ENCODE results near the gene CIBAR2.

The CIBAR2 gene

GRCh38 chr16:85112364-85112763 lies at the start of gene CIBAR2:
TSS of gene CIBAR2 (minus strand) at chr16:85112472. CDS start at chr16:85112352, 120 bp downstream.
- DNase-seq (ENCODE audit: low read depth in 2 of 3, low spot score in 2 of 3), result no peak

- no peak for DNase-seq (ENCODE audit: low read depth in 2 of 3, low spot score in 2 of 3)
These were observed 47.1 kb upstream of the CIBAR2 start for GRCh38 chr16:85159179-85159980.

DNA sequence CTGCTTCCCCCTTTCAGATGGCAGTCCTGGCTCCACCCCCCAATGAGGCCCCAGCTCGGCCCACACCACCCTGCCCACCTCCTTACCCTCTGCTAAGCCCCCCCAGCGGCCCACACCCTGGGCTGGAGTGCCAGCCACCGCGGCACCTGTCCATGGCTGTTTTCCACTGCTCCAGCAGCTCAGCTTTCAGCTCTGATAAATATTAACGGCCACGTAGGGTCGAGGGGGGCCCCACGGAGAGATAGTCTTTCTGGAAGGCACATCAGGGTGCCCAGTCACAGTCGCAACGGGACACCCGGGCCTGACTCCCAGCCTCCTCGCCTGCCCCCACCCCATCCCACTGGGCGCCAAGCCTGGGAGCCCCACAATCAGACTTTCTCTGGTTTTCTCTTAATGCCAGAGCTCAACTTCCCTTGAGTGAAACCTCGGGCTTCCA lies 46.5 kb upstream of the CIBAR2 start:
- DNase-seq (ENCODE audit: low read depth in 2 of 3, low spot score in 2 of 3), result no peak

- DNase-seq (ENCODE audit: low read depth in 2 of 3, low spot score in 2 of 3), result no peak
These were observed 45.8 kb upstream of the CIBAR2 start for GRCh38 chr16:85157813-85158742.

DNA sequence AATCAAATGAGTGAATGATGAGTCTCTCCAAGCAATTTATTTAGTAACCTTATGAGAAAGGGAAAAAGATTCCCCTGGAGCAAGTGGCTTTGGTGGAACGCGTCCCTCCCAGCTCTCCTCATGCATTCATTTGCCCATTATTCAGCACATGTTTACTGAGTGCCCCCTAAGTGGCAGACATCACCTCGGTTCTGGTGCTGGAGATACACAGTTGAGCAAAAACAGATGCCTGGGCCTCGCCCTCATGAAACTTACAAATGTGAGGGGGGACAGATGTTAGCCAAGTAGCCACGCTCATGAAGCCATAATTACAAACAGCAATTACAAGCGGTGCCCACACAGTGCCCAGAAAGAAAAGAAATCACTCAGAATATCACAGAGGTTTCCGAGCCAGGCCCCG lies 45.1 kb upstream of the CIBAR2 start:
- DNase-seq (ENCODE audit: low read depth in 2 of 3, low spot score in 2 of 3), result no peak

DNA sequence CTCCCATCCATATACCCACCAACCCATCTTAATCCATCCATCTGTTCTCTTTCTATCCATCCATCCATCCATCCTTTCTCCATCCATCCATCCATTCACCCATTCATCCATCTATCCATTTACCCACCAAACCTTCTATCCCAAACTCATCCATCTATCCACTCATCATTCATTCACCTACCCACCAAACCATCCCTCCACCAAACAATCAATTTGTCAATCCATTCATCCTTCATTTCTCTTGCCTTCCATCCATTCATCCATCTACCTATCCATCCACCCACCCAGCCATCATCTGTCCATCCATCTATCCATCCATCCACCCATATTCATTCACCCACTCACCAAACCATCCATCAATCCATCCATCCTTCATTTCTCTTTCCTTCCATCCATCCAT lies 44.6 kb upstream of the CIBAR2 start:
- no peak for DNase-seq (ENCODE audit: low read depth in 2 of 3, low spot score in 2 of 3)

- DNase-seq (ENCODE audit: low read depth in 2 of 3, low spot score in 2 of 3), result no peak
These were observed 44.2 kb upstream of the CIBAR2 start for GRCh38 chr16:85156440-85156839.

GRCh38 chr16:85153656-85154091 lies 41.4 kb upstream of the CIBAR2 start:
- DNase-seq (ENCODE audit: low read depth in 2 of 3, low spot score in 2 of 3), result no peak

- no peak for DNase-seq (ENCODE audit: low read depth in 2 of 3, low spot score in 2 of 3)
These were observed 40.8 kb upstream of the CIBAR2 start for GRCh38 chr16:85153046-85153445.

GRCh38 chr16:85152414-85153030 lies 40.2 kb upstream of the CIBAR2 start:
- DNase-seq (ENCODE audit: low read depth in 2 of 3, low spot score in 2 of 3), result no peak

DNA sequence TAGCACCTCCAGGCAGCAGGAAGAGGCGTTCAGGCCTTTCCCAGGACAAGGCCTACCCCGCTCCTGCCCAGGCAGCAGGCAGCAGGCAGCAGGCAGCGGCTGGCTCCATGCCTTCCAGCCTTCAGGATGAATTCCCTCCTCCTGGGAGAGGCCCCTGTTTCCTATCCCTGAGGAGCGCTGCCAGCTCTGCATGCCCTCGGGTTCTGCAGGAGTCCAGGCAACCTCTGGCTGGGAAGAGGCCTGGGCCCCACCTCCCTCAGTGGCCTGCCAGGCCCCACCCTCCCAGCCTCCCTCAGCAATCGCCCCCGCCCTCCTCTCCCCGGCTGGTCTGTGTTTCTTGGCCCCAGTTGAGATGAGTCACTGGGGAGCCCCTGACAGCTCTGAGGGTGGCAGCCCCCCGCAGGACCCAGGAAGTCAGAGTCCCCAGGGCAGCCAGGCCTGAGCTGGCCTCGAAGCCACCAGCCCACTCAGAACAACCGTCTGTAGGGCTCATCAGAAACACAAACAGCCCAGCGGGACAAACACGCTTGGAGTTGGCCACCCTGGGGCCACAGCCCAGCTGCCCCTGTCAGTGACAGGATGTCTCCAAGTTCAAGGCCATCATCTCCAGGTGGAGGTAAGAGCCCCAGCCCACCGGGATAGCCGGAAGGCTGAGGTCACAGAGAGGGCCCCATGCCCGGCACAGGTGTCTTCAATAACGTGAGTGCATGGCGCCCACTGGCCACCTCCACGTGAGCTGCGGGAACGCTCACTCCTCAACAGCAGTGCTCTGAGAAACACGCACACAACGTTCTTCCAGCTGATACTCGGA lies 39.5 kb upstream of the CIBAR2 start:
- DNase-seq (ENCODE audit: low read depth in 2 of 3, low spot score in 2 of 3), result no peak

DNA sequence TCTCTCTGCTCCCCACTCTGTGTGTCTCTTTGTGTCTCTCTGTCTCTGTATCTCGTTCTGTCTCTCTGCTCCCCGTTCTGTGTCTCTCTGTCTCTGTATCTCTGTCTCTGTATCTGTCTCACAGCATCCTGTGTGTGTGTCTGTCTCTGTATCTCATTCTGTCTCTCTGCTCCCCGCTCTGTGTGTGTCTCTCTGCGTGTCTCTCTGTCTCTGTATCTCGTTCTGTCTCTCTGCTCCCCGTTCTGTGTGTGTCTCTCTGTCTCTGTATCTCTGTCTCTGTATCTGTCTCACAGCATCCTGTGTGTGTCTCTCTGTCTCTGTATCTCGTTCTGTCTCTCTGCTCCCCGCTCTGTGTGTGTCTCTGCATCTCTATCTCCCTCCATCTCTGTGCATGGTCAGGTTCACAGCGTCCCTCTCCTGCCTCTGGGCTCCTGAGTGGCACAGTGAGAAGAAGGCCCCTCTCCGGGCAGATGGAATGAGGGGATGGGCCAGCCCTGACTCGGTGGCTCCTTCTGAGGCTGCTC lies 38.9 kb upstream of the CIBAR2 start:
- DNase-seq (ENCODE audit: low read depth in 2 of 3, low spot score in 2 of 3), result no peak

DNA sequence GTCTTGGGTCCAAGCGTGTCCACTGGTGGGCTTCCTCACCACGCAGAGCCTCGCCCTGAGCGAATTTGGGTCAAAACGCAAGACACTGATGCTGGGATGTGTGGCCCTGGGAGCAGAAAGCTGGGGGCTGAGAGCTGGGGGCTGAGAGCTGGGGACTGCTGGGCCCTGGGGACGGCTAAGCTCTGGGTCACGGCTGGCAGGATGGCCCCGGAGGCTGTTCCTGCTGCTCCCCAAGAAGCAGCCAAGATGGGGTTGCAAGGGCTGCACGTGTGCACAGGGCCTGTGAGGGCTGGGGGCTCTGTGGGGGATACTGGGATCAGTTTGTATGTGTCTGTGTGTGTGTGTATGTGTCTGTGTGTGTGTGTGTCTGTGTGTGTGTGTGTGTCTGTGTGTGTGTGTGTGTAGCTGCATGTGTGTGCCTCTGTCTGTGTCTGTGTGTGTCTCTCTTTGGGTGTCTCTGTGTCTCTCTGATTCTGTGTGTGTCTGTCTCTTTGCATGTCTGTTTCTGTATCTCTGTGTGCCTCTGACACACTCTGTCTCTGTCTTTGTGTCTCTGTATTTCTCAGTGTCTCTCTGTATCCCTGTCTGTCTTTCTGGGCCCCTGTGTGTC lies 38.2 kb upstream of the CIBAR2 start:
- DNase-seq (ENCODE audit: low read depth in 2 of 3, low spot score in 2 of 3), result no peak

DNA sequence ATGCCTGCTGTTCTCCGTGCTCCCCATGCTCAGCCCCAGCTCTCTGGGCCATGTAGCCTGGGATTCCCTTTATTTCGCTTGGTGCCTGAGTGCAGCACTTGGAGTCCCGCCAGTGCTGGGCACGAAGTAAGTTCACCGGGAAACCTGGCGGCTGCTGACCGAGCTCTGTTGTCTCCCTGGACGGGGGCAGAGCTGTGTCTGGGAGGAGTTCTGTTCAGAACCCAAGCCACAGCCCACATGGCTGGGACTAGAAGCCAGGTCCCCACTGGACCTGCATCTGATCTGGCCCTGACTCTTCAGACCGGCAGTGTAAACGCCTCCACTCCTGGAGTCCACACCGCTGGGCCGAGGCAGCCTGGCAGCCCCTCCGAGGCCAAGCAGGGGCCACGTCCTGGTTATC lies 37.5 kb upstream of the CIBAR2 start:
- DNase-seq (ENCODE audit: low read depth in 2 of 3, low spot score in 2 of 3), result no peak

DNA sequence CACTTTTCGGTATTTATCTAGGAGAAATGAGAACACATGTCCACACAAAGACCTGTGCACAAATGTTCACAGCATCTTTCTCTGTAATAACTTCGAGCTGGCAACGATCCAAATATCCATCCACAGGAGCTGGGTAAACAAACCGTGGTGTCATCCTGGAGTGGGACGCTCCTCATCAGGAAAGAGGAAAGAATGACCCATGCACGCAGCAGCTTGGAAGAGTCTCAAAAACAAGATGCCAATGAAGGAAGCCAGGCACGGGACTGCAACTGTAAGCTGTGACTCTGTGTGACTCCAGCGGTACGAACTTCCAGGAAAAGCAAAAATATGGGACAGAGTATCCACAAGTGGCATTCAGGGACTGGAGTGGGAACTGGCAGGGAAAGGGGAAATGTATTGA lies 36.7 kb upstream of the CIBAR2 start:
- DNase-seq (ENCODE audit: low read depth in 2 of 3, low spot score in 2 of 3), result no peak

GRCh38 chr16:85146922-85147651 lies 34.8 kb upstream of the CIBAR2 start:
- DNase-seq (ENCODE audit: low read depth in 2 of 3, low spot score in 2 of 3), result no peak

DNA sequence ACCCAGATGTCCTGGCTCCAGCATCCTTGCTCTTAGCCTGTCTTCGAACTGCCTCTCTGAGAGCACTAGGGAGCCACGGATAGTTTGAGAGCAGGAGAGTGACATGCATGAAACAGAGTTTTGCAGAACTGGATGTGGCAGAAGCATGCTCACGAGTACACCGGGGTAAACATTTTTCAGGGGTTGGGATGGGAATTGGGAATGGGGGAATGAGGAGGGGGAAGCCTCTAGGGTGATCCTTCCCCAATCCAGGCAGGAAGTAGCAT lies 34.2 kb upstream of the CIBAR2 start:
- no peak for DNase-seq (ENCODE audit: low read depth in 2 of 3, low spot score in 2 of 3)

GRCh38 chr16:85145734-85146531 lies 33.7 kb upstream of the CIBAR2 start:
- no peak for DNase-seq (ENCODE audit: low read depth in 2 of 3, low spot score in 2 of 3)

GRCh38 chr16:85145188-85145587 lies 32.9 kb upstream of the CIBAR2 start:
- DNase-seq (ENCODE audit: low read depth in 2 of 3, low spot score in 2 of 3), result no peak
